ENCODE data around the gene BAHCC1. TPM values are rescaled to one million over a fixed set of nuclear protein-coding genes. Genes with fewer than 3 reads are reported as not detected.

The BAHCC1 gene
- total RNA-seq, 1 donor, result 11.2 TPM

- Histone ChIP-seq H3K79me2 (ENCODE audit: insufficient read depth, low read length) (peaks cover 48% of the 10 kb centered on the region), H3K27ac (ENCODE audit: low read depth, low read length) (peak overlapping the region; percentile 58), H3K4me1 (ENCODE audit: insufficient read depth, low read length) (peaks cover 15% of the 10 kb centered on the region), H3K4me2 (ENCODE audit: insufficient read depth, low read length) (peak overlapping the region; percentile 99), H3K9me3 (ENCODE audit: low read depth, low read length) (no peaks in the 10 kb centered on the region), H4K20me1 (ENCODE audit: insufficient read depth, low read length) (peaks cover 45% of the 10 kb centered on the region), H3K27me3 (ENCODE audit: insufficient read depth, low read length) (no peaks in the 10 kb centered on the region), H3K36me3 (ENCODE audit: insufficient read depth, low read length) (peaks cover 39% of the 10 kb centered on the region), H2AFZ (ENCODE audit: low read length) (no peak overlapping the region), H3K4me3 (ENCODE audit: insufficient read depth, low read length) (peak overlapping the region; percentile 96)
- TF ChIP-seq CTCF (IDR thresholded peaks at IDR 0.05; ENCODE audit: extremely low read depth, low read depth, low read length), result no peak
- no peak for DNase-seq (ENCODE audit: insufficient read length, low spot score, missing footprints)
Measured at GRCh38 chr17:81509972-81510784, 114.9 kb downstream of the BAHCC1 start.

GRCh38 chr17:81510785-81511553 is 115.7 kb downstream of the BAHCC1 start:
- no peak for DNase-seq (ENCODE audit: insufficient read length, low spot score, missing footprints)
- peak overlapping the region; percentile 58 for H3K27ac ChIP-seq (ENCODE audit: low read depth, low read length)
- H3K9me3 ChIP-seq (ENCODE audit: low read depth, low read length), result no peaks in the 10 kb centered on the region
- H3K4me2 ChIP-seq (ENCODE audit: insufficient read depth, low read length), result peak overlapping the region; percentile 99
- peaks cover 15% of the 10 kb centered on the region for H3K4me1 ChIP-seq (ENCODE audit: insufficient read depth, low read length)
- H3K4me3 ChIP-seq (ENCODE audit: insufficient read depth, low read length), result peak overlapping the region; percentile 96
- peaks cover 47% of the 10 kb centered on the region for H4K20me1 ChIP-seq (ENCODE audit: insufficient read depth, low read length)
- no peak overlapping the region for H2AFZ ChIP-seq (ENCODE audit: low read length)
- H3K27me3 ChIP-seq (ENCODE audit: insufficient read depth, low read length), result no peaks in the 10 kb centered on the region
- TF ChIP-seq CTCF (IDR thresholded peaks at IDR 0.05; ENCODE audit: extremely low read depth, low read depth, low read length), result no peak
- peaks cover 39% of the 10 kb centered on the region for H3K36me3 ChIP-seq (ENCODE audit: insufficient read depth, low read length)
- peaks cover 56% of the 10 kb centered on the region for H3K79me2 ChIP-seq (ENCODE audit: insufficient read depth, low read length)

GRCh38 chr17:81511554-81511803 is 116.2 kb downstream of the BAHCC1 start:
- Histone ChIP-seq H3K4me2 (ENCODE audit: insufficient read depth, low read length) (peak overlapping the region; percentile 99), H3K79me2 (ENCODE audit: insufficient read depth, low read length) (peaks cover 61% of the 10 kb centered on the region), H3K4me3 (ENCODE audit: insufficient read depth, low read length) (peak overlapping the region; percentile 96), H3K27ac (ENCODE audit: low read depth, low read length) (peak overlapping the region; percentile 58), H2AFZ (ENCODE audit: low read length) (no peak overlapping the region), H4K20me1 (ENCODE audit: insufficient read depth, low read length) (peaks cover 49% of the 10 kb centered on the region), H3K36me3 (ENCODE audit: insufficient read depth, low read length) (peaks cover 39% of the 10 kb centered on the region), H3K27me3 (ENCODE audit: insufficient read depth, low read length) (no peaks in the 10 kb centered on the region), H3K9me3 (ENCODE audit: low read depth, low read length) (no peaks in the 10 kb centered on the region), H3K4me1 (ENCODE audit: insufficient read depth, low read length) (peaks cover 19% of the 10 kb centered on the region)
- TF ChIP-seq CTCF (IDR thresholded peaks at IDR 0.05; ENCODE audit: extremely low read depth, low read depth, low read length), result no peak
- no peak for DNase-seq (ENCODE audit: insufficient read length, low spot score, missing footprints)

Measured in osteoblast (primary cell).